ENCODE measurements around the gene MRPS21.

MRPS21 gene

GRCh38 chr1:150293433-150294253 is at the start of gene MRPS21:
Gene MRPS21, plus strand, starts transcription at chr1:150293861. Its CDS starts 506 bp downstream, at chr1:150294367.
- peak; percentile 78 to 86 for DNase-seq (ENCODE audit: low read depth in 2 of 2)

DNA sequence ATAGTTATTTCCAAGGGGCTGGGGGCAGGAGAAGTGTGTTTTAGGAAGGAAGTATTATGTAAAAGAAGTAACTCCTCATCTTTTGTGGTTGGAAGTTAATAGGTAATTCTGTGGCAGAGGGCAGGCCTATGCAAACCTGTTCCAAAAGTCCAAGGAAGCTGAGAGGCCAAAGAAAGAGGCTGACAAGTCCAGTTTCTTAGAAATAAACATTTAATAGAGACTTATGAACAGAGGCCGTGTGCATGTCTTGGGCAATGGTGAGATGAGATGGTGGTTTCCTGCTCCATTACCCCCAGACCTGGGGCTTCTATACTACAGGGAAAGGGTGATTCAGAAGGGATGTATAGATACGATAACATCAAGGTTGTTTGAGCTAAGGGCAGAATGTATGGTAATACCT is 43.7 kb upstream of the MRPS21 start:
- no peak for DNase-seq (ENCODE audit: low read depth in 2 of 2)

DNA sequence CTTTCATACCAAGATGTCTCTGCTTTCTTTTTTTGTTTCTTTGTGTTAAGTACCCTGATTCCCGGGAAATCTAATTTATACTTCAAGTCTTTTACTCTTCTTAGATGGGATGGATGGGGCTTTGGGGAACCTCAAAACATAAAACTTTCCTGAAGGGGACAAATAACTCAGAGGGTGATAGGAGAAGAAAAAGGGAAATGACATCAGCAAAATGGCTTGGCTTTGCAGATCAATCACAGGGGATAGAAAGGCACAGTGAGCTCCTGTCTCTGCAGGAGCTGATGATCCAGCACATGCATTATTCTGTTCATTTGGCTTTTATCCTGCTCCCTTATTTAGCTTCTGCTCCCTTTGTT is 37.5 kb upstream of the MRPS21 start:
- no peak for DNase-seq (ENCODE audit: low read depth in 2 of 2)

DNA sequence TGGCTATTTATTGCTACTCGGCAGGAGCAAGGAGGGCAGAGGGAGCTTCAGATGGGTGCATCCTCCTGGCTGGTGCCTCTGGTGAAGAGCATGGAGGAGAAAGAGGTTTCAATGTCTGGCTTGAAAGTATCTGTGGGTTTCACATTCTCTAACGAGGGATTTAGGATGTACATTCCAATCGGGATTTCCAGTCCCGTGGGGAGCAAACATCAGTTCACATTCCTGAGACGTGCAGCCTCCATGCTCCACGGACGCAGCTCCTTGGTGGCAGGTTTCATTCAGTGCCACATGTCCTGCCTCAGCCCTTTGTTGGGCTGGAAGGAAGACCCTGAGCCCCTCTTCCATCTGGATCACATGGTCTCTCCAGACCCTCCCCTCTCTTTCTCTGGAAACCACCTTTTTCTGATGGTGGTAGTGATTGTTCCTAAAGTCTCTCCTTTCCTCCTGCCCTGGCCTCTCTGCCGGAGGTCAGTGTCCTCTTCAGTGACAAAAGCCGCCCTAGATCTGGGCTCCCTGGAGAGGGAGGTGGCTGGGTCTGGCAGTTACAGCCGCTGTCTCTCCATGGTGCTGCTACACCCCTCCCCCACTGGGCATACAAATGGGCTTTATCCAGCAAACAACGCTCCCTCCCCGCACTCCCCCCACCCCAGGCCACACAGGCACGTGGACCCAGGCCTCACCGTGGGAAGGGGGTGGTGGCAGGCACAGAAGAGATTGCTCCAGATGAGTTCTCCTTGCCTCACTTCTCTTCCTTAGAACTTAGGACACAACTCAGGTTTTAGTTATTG is 36.9 kb upstream of the MRPS21 start:
- no peak for DNase-seq (ENCODE audit: low read depth in 2 of 2)

GRCh38 chr1:150257624-150258585 is 35.8 kb upstream of the MRPS21 start, which contains the start of gene CA14:
Gene CA14, plus strand, starts transcription at chr1:150257774. Its CDS starts 355 bp downstream, at chr1:150258129.
- DNase-seq (ENCODE audit: low read depth in 2 of 2): no peak

- DNase-seq (ENCODE audit: low read depth in 2 of 2): no peak
Observed at GRCh38 chr1:150259217-150259616, 34.4 kb upstream of the MRPS21 start.

DNA sequence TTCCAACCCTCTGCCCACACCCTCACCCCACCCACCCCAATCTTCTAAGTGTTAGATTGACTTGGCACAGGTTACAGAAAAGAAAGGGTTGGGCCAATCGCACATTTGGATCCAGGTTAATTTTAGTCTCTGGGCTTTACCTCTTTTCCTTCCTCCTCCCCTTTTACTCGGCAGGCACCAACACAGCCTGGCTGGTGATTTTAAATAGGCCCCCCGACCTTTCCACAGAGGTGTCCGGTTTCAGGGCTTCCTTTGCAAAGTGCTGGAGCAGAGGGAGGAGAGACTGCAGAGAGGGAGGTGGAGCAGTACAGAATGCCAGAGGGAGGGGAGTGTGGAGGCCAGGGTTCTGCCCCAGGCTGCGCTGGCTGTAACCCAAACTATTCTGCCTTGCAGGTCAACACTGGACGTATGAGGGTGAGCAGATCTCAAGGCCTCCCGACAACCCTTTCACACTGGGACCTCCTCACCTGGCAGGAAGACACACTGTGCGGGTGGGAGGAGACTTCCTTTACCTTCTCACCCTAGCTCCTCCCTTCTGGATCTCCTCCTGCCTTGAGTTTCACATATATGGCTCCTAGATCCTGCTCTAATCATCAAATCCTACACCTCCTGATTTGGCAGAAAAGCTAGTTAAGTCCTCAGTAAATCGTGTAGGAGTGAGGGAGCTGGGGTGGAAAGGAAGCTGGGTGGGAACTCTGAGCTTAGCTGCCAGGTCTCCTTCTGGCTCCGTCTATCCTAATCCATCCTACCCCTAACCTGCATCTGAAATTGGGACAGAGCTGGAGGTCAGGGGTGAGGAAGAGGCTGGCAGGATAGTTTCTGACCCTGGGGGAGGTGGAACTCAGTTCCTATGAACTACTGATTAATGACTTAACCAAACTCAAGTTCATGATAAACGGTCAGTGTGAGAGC is 33.6 kb upstream of the MRPS21 start:
- no peak for DNase-seq (ENCODE audit: low read depth in 2 of 2)

GRCh38 chr1:150261367-150261766 is 32.3 kb upstream of the MRPS21 start:
- DNase-seq (ENCODE audit: low read depth in 2 of 2): no peak

DNA sequence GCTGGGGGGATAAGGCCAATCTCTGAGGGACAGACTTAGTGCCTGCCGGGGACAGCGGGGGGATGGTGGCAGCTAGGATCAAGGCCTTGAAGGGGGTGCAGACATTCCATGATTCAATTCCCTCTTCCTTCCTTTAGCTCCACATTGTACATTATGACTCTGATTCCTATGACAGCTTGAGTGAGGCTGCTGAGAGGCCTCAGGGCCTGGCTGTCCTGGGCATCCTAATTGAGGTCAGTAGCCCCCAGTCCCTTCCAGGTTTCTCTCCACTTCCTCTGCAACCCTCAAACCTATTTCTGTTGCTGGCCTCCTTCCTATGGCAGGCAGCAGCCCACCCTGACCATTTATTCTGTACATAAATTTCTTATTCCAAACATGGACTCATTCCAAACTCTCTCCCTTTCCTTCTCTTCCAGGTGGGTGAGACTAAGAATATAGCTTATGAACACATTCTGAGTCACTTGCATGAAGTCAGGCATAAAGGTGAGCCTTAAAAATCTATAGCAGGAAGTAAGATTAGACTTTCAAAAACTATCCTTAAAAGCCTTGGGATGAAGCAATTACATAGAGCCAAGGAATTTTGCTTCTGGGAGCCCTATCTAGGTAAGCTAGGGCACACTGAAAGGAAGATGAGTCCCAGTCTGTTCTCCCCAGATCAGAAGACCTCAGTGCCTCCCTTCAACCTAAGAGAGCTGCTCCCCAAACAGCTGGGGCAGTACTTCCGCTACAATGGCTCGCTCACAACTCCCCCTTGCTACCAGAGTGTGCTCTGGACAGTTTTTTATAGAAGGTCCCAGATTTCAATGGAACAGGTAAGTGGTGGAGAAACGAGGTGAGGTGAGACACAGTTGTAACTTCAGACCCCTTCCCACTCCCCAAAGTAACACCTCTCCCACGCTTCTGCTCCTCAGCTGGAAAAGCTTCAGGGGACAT is 31.0 kb upstream of the MRPS21 start:
- no peak for DNase-seq (ENCODE audit: low read depth in 2 of 2)

DNA sequence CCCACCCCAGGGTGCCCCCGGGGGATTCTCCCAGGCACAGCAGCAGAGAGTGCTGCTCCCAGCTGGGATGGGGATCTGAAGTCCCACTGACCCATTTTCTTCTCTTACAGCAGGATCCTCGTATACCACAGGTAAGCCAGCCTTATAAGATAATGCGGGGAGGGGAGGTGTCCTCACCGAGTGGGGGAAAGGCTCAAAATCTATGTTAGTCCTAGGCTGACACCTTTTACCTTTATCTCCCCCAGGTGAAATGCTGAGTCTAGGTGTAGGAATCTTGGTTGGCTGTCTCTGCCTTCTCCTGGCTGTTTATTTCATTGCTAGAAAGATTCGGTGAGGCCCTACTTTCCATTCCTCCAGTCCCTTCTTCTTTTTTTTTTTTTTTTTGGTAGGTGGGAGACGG is 30.1 kb upstream of the MRPS21 start:
- DNase-seq (ENCODE audit: low read depth in 2 of 2): no peak

- no peak for DNase-seq (ENCODE audit: low read depth in 2 of 2)
Observed at GRCh38 chr1:150267896-150268295, 25.8 kb upstream of the MRPS21 start.

- peak in 1 of 2 donors; percentile 19 for DNase-seq (ENCODE audit: low read depth in 2 of 2)
Observed at GRCh38 chr1:150268340-150268704, 25.3 kb upstream of the MRPS21 start.

- peak; percentile 87 to 95 for DNase-seq (ENCODE audit: low read depth in 2 of 2)
Observed at GRCh38 chr1:150268705-150269403, 24.8 kb upstream of the MRPS21 start, which contains the start of gene APH1A. Gene APH1A, minus strand, starts transcription at chr1:150269016. Its CDS starts 206 bp downstream, at chr1:150268810.

DNA sequence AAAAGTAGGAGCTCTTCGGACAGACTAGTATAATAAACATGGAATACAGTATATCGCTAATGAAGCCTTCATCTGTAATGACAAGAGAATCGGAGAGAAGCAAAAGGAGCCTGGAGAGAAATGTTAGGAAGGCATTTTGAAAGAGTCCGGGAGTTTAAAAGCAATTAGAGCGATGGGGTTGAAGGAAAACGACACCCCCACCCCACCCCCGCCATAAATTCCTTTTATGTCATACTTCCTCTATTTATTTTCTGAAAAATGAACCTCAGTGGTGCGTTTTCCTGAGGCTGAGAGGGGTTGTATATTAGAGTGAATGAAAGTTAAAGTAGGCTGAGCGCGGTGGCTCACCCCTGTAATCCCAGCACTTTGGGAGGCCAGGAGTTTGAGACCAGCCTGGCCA is 24.2 kb upstream of the MRPS21 start:
- DNase-seq (ENCODE audit: low read depth in 2 of 2): no peak

- no peak for DNase-seq (ENCODE audit: low read depth in 2 of 2)
Observed at GRCh38 chr1:150271291-150271959, 22.2 kb upstream of the MRPS21 start.

GRCh38 chr1:150273311-150273710 is 20.4 kb upstream of the MRPS21 start:
- DNase-seq (ENCODE audit: low read depth in 2 of 2): no peak

- no peak for DNase-seq (ENCODE audit: low read depth in 2 of 2)
Observed at GRCh38 chr1:150280138-150280707, 13.4 kb upstream of the MRPS21 start.

DNA sequence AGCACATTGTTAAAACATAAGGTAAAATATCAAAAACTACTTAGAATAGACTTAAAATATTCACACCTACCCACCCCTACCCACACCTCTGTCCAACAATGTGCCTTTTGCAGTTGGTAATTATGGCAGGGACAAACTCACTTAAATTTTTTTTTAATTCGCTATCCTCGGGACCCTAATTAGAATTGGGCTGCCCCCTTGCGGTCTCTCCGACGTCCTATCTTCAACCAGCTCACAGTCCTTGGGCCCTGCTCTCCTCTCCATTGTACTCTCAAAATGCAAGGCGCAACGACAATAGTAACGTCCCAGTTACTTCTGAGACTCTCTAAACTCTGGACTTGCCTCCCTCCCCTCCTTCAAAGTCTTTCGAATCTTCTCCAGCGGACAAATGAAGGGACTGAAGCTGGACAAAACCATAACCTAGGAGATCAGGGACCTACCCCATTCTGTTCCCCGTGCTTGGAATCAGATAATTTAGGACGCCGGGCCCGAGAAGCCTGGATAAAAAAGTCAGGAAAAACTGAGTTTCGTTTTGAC is 12.4 kb upstream of the MRPS21 start:
- DNase-seq (ENCODE audit: low read depth in 2 of 2): peak; percentile 34 to 50

Measured in stimulated activated CD4-positive, alpha-beta T cell treated with anti-CD3 and anti-CD28 coated beads, Interleukin-4, amount 100 ng/mL, for 48 hours (primary cell).